Tibial nerve (tissue), 4 donors: ENCODE measurements around the gene TCHHL1.

Experiments
- CTCF ChIP-seq, 5 experiments: fragments of 200-600 bp in 3 of 5; fragments of 450-650 bp in 2 of 5; sonication (generic) in 3 of 5; IDR thresholded peaks; one replicate each; pipeline ENCODE4 v1.5.1; 2016 to 2019; ENCODE audit warnings: antibody characterized with exemption in 5 of 5, mild to moderate bottlenecking in 3 of 5, moderate library complexity in 2 of 5
- EP300 ChIP-seq, 2 donors: sonication (generic); formaldehyde crosslinking; IDR thresholded peaks; one replicate each; pipeline ENCODE4 v1.6.1; 2017; ENCODE audit warnings: antibody characterized with exemption in 2 of 2, mild to moderate bottlenecking in 1 of 2
- POLR2A ChIP-seq, 2 donors: fragments of 450-650 bp; IDR thresholded peaks; one replicate each; pipeline ENCODE4 v1.6.1; 2017; ENCODE audit warnings: antibody characterized with exemption in 2 of 2, mild to moderate bottlenecking in 2 of 2, moderate library complexity in 2 of 2

- TF ChIP-seq POLR2A (IDR thresholded peaks at IDR 0.05), result no peak
- TF ChIP-seq CTCF (IDR thresholded peaks at IDR 0.05), result no peak
- TF ChIP-seq EP300 (IDR thresholded peaks at IDR 0.05), result no peak
Observed at GRCh38 chr1:152042030-152042429, 46.8 kb downstream of the TCHHL1 start.
